22Rv1 (cell line): ENCODE results near the gene CD300A.

Source experiments
- ZFX ChIP-seq: fragments of 450-650 bp; IDR thresholded peaks from 2 replicates; pipeline ENCODE4 v1.6.1; 2017; ENCODE audit warnings: antibody characterized with exemption, borderline replicate concordance
- TF ChIP-seq, protein P1 (sequence below): fragments of 450-650 bp; IDR thresholded peaks from 2 replicates; pipeline ENCODE4 v1.5.1; 2017; ENCODE audit warnings: mild to moderate bottlenecking

DNA sequence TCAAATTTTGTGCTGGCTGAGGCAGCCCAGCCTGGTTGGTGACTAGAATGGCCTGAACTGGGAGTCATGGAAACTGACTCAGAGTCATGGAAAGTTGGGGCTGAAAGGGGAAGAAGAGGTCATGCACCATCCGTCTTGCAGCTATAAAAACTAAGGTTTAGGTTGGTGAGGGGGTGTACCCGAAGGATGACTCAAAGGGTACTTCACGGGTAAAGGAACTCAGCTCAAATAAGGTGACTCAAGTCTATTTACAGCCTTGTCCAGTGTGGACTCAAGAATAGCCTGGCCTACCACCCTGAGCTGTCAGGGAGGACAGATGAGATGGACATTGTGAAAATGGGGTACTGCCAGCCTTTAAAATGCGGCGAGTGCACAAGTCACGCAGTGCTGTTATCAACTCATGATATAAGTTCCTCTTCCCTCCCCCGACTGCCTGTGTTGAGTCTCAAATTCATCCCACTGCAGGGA, 46.2 kb downstream of the CD300A start:
- TF ChIP-seq, protein P1, sequence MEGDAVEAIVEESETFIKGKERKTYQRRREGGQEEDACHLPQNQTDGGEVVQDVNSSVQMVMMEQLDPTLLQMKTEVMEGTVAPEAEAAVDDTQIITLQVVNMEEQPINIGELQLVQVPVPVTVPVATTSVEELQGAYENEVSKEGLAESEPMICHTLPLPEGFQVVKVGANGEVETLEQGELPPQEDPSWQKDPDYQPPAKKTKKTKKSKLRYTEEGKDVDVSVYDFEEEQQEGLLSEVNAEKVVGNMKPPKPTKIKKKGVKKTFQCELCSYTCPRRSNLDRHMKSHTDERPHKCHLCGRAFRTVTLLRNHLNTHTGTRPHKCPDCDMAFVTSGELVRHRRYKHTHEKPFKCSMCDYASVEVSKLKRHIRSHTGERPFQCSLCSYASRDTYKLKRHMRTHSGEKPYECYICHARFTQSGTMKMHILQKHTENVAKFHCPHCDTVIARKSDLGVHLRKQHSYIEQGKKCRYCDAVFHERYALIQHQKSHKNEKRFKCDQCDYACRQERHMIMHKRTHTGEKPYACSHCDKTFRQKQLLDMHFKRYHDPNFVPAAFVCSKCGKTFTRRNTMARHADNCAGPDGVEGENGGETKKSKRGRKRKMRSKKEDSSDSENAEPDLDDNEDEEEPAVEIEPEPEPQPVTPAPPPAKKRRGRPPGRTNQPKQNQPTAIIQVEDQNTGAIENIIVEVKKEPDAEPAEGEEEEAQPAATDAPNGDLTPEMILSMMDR, result no peak
- no peak for TF ChIP-seq ZFX
